Measurements from ENCODE around the gene VPS13D. TPM values are rescaled to one million over a fixed set of nuclear protein-coding genes. Genes with fewer than 3 reads are reported as not detected.

VPS13D gene
- total RNA-seq, 1 experiment from 2014 or later: 31.6 TPM

DNA sequence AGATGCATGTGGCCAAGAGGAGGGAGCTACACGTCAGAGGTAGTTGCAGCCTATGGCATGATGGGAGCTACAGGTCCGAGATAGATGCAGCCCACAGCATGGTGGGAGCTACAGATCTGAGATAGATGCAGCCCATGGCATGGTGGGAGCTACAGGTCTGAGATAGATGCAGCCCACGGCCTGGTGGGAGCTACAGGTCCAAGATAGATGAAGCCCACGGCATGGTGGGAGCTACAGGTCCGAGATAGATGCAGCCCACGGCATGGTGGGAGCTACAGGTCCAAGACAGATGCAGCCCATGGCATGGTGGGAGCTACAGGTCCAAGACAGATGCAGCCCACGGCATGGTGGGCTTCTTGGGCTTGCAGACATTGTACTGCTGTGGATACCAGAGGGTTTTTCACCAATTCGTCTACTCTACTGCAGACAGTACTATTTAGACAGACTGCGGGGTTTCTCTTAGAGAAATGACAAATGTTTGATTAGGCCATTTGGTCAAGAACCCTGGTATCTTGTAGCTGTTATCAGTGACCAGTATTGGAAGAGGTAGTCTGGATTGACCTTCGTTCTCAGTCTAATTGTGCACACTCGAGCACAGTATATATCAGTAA, 260.8 kb downstream of the VPS13D start:
- no TSS peak for BruUV-seq (replicated peaks)
- Histone ChIP-seq H3K27ac (ENCODE audit: low read depth, low read length) (no peak overlapping the region), H3K27me3 (ENCODE audit: insufficient read depth, low read length) (no peaks in the 10 kb centered on the region), H3K9ac (ENCODE audit: low read length) (no peak overlapping the region), H3K4me2 (ENCODE audit: low read length) (no peak overlapping the region), H3K9me3 (ENCODE audit: control insufficient read depth in 1 of 2, insufficient read depth in 1 of 2, low read depth in 1 of 2, low read length in 2 of 2) (no peaks in the 10 kb centered on the region), H3K4me3 (replicated peaks in 1 of 2; ENCODE audit: low read depth in 1 of 2, low read length in 2 of 2) (no peak overlapping the region), H3K36me3 (ENCODE audit: control insufficient read depth in 1 of 2, insufficient read depth in 2 of 2, low read length in 2 of 2) (no peaks in the 10 kb centered on the region), H3K4me1 (ENCODE audit: control insufficient read depth in 1 of 2, insufficient read depth in 2 of 2, low read length in 2 of 2) (peaks cover 36 to 53% of the 10 kb centered on the region in 2 experiments), H3K9me2 (ENCODE audit: insufficient read depth) (no peaks in the 10 kb centered on the region), H3K79me2 (ENCODE audit: insufficient read depth, low read length) (no peaks in the 10 kb centered on the region), H2AFZ (ENCODE audit: low read depth, low read length, poor library complexity, severe bottlenecking) (no peak overlapping the region), H4K20me1 (ENCODE audit: insufficient read depth) (no peaks in the 10 kb centered on the region)
- ChIA-PET RAD21 (ENCODE audit: low non-redundant PET in 1 of 2, low total read pairs in 2 of 2, uncharacterized antibody in 2 of 2, unreplicated experiment in 2 of 2) (interaction anchor here in 1 of 2 experiments (0.6 kb wide), 1 partner anchor 114 kb away, joined by 3 read pairs; no protein-coding TSS in a partner anchor), POLR2A (no interaction called here), CTCF (no interaction called here)
- DNase-seq (ENCODE audit: low read depth, low spot score) (no peak), ATAC-seq (no peak)
- TF ChIP-seq EGR1 (IDR thresholded peaks at IDR 0.05; ENCODE audit: low read depth) (no peak), ZNF274 (IDR thresholded peaks at IDR 0.05; ENCODE audit: low read depth, low read length) (no peak), TCF7L2 (IDR thresholded peaks at IDR 0.05; ENCODE audit: borderline replicate concordance, extremely low read depth, insufficient read depth, insufficient read length) (no peak), SIN3A (IDR thresholded peaks at IDR 0.05; ENCODE audit: low read depth) (no peak), EZH2 (IDR thresholded peaks at IDR 0.05) (no peak), CEBPB (IDR thresholded peaks at IDR 0.05; ENCODE audit: low read depth) (no peak), YY1 (IDR thresholded peaks at IDR 0.05; ENCODE audit: extremely low read depth, insufficient replicate concordance, low read depth, low read length) (no peak)
- TF ChIP-seq, protein P1, sequence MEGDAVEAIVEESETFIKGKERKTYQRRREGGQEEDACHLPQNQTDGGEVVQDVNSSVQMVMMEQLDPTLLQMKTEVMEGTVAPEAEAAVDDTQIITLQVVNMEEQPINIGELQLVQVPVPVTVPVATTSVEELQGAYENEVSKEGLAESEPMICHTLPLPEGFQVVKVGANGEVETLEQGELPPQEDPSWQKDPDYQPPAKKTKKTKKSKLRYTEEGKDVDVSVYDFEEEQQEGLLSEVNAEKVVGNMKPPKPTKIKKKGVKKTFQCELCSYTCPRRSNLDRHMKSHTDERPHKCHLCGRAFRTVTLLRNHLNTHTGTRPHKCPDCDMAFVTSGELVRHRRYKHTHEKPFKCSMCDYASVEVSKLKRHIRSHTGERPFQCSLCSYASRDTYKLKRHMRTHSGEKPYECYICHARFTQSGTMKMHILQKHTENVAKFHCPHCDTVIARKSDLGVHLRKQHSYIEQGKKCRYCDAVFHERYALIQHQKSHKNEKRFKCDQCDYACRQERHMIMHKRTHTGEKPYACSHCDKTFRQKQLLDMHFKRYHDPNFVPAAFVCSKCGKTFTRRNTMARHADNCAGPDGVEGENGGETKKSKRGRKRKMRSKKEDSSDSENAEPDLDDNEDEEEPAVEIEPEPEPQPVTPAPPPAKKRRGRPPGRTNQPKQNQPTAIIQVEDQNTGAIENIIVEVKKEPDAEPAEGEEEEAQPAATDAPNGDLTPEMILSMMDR (IDR thresholded peaks at IDR 0.05 in 2 of 3, conservative IDR thresholded peaks at IDR 0.05 in 1 of 3; ENCODE audit: borderline replicate concordance in 1 of 3, insufficient read depth in 1 of 3, low read depth in 2 of 3, low read length in 2 of 3): no peak
- TF ChIP-seq, protein P2, sequence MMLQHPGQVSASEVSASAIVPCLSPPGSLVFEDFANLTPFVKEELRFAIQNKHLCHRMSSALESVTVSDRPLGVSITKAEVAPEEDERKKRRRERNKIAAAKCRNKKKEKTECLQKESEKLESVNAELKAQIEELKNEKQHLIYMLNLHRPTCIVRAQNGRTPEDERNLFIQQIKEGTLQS (IDR thresholded peaks at IDR 0.05): no peak
- intact Hi-C loops (cut with micrococcal nuclease): no loop called here

Measured in HCT116 (cell line).